GM12864 (cell line): ENCODE results near the gene CSNK1A1.

Source experiments
- DNase-seq: peaks from one replicate; pipeline ENCODE4 v3.0.0-alpha.2; 2011; ENCODE audit warnings: low read depth
- H3K4me3 ChIP-seq: 2 replicates; pipeline ENCODE4 v1.5.1; 2011; ENCODE audit warnings: mild to moderate bottlenecking, low read depth, low read length, control low read depth
- TF ChIP-seq, protein P1 (sequence below): IDR thresholded peaks from 2 replicates; pipeline ENCODE4 v1.5.1; 2011; ENCODE audit warnings: low read depth, mild to moderate bottlenecking, moderate library complexity, low read length, control low read depth, inconsistent platforms; ENCODE audit errors: missing control alignments

The CSNK1A1 gene

DNA sequence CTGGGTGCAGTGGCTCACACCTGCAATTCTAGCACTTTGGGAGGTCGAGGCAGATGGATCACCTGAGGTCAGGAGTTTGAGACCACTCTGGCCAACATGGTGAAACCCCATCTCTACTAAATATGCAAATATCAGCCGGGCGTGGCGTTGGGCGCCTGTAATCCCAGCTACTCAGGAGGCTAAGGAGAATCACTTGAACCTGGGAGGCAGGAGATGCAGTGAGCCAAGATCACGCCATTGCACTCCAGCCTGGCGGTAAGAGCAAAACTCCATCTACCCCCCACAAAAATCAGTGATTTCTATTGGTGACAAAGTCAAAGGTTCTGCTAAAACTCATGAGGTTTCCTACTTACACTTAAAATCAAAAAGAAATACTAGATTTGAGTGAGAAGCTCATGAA lies 18.8 kb downstream of the CSNK1A1 start:
- TF ChIP-seq, protein P1, sequence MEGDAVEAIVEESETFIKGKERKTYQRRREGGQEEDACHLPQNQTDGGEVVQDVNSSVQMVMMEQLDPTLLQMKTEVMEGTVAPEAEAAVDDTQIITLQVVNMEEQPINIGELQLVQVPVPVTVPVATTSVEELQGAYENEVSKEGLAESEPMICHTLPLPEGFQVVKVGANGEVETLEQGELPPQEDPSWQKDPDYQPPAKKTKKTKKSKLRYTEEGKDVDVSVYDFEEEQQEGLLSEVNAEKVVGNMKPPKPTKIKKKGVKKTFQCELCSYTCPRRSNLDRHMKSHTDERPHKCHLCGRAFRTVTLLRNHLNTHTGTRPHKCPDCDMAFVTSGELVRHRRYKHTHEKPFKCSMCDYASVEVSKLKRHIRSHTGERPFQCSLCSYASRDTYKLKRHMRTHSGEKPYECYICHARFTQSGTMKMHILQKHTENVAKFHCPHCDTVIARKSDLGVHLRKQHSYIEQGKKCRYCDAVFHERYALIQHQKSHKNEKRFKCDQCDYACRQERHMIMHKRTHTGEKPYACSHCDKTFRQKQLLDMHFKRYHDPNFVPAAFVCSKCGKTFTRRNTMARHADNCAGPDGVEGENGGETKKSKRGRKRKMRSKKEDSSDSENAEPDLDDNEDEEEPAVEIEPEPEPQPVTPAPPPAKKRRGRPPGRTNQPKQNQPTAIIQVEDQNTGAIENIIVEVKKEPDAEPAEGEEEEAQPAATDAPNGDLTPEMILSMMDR = no peak

DNA sequence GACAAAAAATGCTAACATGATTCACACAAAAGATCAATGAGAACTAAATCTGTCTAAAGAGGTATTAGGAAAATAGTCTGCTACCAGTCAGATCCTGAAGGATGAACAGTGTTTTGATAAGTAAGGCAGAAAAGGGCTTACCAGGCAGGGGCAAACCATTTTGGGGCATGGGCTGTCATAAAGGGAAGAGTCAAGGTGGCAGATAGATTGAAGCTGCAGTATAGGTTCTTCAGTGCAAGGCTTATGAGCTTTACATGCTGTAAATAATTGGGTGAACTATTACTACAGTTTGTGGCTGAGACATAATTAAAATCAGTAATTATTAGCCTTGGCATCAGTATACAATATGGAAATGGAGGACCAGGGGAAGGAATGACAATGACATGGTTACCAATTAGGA lies 21.8 kb downstream of the CSNK1A1 start:
- DNase-seq = no peak
- H3K4me3 ChIP-seq = no peak overlapping the region
- TF ChIP-seq, protein P1 = no peak

More for the DNA sequence above, 18.8 kb downstream of the CSNK1A1 start:
- no peak overlapping the region for H3K4me3 ChIP-seq
- DNase-seq = no peak

DNA sequence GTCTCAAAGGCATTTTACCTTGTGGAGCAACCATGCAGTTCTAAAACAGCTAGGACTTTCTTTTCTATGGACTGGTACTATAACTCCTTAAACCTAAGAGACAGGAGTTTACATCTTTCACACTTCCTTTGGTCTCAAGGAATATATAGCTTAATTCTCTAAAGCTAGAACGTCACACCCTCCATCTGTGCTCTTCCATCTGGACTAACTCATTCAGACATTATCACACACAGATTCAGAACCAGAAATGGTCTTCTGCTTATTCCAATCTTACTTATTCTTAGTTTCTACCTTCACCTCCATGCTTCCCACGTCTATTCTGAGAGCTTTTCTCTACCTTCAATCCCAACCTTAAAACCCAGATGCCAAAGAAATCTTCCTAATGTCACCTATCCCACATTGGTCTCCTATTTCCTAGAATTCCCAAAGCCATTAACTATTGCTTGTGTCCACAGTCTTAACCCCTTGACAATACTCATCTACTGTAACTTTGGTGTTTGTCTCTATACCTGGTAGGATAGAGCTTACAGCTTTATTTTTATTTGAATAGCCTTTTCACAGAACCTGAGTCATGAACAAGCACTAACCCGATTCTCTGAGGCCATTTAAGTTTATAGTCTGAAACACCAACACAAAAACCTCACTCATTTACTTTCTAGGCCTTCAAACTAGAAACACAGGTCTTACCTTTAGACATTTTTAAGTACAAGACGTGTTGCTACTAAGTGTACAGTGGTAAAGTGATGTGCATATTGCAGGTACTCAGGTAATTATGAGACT lies 22.8 kb downstream of the CSNK1A1 start:
- TF ChIP-seq, protein P1 = no peak
- no peak for DNase-seq
- H3K4me3 ChIP-seq = no peak overlapping the region

DNA sequence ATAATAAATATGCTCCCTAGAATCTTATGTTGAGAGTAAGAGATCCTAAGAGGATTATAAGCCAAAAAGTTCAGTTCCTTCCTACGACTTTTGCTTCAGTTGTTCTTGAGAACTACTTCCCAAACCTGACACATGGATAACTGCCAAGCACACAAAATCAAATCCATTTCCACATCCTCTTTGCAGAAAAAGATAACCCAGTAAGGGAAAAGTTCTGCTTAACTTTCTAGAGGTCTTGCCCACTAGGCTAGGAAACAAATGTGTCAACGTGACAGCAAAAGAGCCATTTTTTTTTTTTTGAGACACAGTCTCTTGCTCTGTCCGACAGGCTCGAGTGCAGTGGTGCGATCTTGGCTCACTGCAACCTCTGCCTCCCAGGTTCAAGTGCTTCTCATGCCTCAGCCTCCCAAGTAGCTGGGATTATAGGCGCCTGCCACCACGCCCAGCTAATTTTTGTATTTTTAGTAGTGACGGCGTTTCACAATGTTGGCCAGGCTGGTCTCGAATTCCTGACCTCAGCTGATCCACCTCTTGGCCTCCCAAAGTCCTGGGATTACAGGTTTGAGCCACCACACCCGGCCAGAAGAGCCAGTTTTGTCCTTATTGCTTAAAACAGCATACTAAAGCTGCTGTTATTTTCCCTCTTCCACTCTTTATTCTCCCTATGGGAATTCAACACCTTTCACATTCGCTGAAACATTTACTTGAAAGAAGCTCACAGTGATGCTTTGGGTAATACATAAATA lies 24.2 kb downstream of the CSNK1A1 start:
- no peak overlapping the region for H3K4me3 ChIP-seq
- TF ChIP-seq, protein P1 = no peak
- no peak for DNase-seq

DNA sequence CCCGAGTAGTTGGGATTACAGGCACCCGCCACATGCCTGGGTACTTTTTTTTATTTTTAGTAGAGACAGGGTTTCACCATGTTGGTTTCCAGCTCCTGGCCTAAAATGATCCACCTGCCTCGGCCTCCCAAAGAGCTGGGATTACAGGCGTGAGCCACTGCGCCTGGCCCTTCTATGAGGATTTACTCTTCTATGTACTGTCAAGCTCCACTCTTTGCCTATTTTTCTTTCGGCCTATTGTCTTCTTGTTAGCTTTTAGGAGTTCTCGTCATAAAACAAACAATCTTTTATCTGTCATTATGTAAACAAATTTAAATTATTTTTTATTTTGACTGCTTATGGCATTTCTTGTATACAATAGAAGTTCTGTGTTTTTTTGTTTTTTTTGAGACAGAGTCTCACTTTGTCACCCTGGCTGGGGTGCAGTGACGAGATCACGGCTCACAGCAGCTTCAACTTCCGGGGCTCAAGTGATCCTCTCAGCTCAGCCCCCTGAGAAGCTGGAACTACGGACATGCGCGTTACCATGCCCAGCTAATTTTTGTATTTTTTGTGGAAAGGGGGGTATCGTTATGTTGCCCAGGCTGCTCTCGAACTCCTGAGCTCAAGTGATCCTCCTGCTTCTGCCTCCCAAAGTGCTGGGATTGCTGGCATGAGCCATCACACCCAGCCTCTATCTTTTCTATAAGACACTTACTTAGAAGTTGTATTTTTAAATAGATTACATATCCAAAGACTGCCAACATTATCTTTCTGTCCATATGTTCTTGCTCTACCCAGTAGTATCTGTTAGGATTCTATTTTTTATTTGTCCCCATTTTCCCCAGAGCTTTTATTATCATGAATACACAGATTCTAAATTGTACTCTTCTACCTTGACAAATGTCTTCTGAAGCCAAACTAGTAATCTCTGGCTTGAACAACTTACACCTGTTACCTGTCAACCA lies 29.2 kb downstream of the CSNK1A1 start:
- DNase-seq = no peak
- no peak overlapping the region for H3K4me3 ChIP-seq
- TF ChIP-seq, protein P1 = no peak

DNA sequence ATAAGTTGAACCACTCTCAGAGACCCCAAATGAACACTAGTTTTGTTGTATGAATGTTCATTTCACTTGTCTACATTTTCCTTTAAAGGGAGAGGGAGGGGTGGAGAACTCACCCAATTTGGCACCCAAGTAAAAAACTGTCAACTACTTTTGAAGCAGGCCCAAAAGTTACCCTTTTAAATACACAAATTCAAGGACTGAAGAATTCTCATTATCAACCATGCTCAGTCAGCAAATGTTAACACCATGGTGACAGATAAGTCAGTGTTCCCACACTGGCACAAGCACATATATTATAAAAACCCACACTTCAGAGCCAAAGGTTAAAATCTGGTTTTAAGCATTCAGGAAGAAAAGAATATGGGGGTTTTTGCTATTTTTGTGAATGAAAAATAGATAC lies 31.6 kb downstream of the CSNK1A1 start:
- no peak for DNase-seq
- TF ChIP-seq, protein P1 = no peak
- H3K4me3 ChIP-seq = no peak overlapping the region
